ENCODE results near the gene DMBT1. TPM values are rescaled to one million over a fixed set of nuclear protein-coding genes. Genes with fewer than 3 reads are reported as not detected.

DMBT1 gene
- total RNA-seq, 1 donor from 2014 or later = not detected

- H3K36me3 ChIP-seq = no peaks in the 10 kb centered on the region
- TF ChIP-seq CTCF (IDR thresholded peaks at IDR 0.05) = no peak
- TF ChIP-seq POLR2AphosphoS5 (IDR thresholded peaks at IDR 0.05; ENCODE audit: insufficient read depth in 1 of 2, low read depth in 1 of 2) = no peak
- TF ChIP-seq POLR2A (IDR thresholded peaks at IDR 0.05) = no peak
- H3K27ac ChIP-seq = no peak overlapping the region
- H3K9me3 ChIP-seq = no peaks in the 10 kb centered on the region
- DNase-seq (ENCODE audit: extremely low spot score in 2 of 2) = no peak
- no peaks in the 10 kb centered on the region for H3K4me1 ChIP-seq
- H3K4me3 ChIP-seq = no peak overlapping the region
- intact Hi-C loops (cut with DNase I) = no loop called here
- no peaks in the 10 kb centered on the region for H3K27me3 ChIP-seq
Measured at GRCh38 chr10:122550983-122551382, 9.6 kb upstream of the DMBT1 start.

GRCh38 chr10:122551450-122551849, 9.1 kb upstream of the DMBT1 start:
- Histone ChIP-seq H3K4me3 (no peak overlapping the region), H3K36me3 (no peaks in the 10 kb centered on the region), H3K27me3 (no peaks in the 10 kb centered on the region), H3K27ac (no peak overlapping the region), H3K9me3 (no peaks in the 10 kb centered on the region), H3K4me1 (no peaks in the 10 kb centered on the region)
- TF ChIP-seq POLR2A (IDR thresholded peaks at IDR 0.05) (no peak), CTCF (IDR thresholded peaks at IDR 0.05) (no peak), POLR2AphosphoS5 (IDR thresholded peaks at IDR 0.05; ENCODE audit: insufficient read depth in 1 of 2, low read depth in 1 of 2) (no peak)
- no peak for DNase-seq (ENCODE audit: extremely low spot score in 2 of 2)
- intact Hi-C loops (cut with DNase I) = no loop called here

GRCh38 chr10:122553341-122553740, 7.2 kb upstream of the DMBT1 start:
- no peak for TF ChIP-seq POLR2A (IDR thresholded peaks at IDR 0.05)
- no peak for TF ChIP-seq POLR2AphosphoS5 (IDR thresholded peaks at IDR 0.05; ENCODE audit: insufficient read depth in 1 of 2, low read depth in 1 of 2)
- TF ChIP-seq CTCF (IDR thresholded peaks at IDR 0.05) = no peak
- Histone ChIP-seq H3K4me1 (no peaks in the 10 kb centered on the region), H3K36me3 (no peaks in the 10 kb centered on the region), H3K4me3 (no peak overlapping the region), H3K27ac (no peak overlapping the region), H3K27me3 (no peaks in the 10 kb centered on the region), H3K9me3 (no peaks in the 10 kb centered on the region)
- intact Hi-C loops (cut with DNase I) = no loop called here
- no peak for DNase-seq (ENCODE audit: extremely low spot score in 2 of 2)

DNA sequence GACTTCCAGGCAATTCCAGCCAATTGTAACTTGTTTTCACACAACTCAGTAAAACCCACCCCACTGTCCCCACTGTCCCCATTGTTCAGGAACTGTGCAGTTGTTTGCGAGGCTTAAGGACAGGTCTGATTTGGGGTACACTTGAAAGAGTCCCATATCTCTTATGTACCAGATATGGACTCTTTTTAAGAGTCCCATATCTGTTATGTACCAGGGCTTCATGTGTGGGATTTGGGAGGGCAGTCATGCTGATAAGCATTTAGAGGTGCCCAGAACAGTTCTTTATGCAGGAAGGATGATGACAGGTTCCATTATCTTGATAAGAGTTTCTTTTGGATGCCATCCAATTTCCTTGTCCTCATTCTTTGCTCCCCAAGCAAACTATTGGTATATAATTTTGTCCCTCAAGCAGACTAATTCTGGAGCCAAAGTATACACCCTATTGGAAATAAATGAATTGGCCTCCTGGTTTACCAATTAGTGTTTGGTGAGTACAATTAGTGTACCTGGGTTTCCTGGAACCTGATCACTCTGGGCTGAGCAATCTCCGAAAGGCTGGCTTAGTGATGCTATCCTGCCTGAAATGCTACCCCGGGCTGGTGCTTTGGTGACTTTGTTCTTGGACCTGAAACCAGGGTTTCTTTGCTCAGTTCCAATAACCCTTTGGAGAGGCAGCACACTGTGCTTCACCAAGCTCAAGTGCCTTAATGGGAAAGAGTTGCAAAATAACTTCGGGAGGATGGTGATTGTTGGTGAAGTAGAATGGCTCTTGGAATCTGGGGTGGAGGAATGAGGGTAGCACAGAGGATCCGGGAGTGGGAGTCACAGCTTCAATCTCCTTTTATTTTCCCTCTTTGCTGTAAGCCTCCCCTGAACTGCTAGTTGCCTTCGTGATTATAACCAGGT, 6.2 kb upstream of the DMBT1 start:
- Histone ChIP-seq H3K27me3 (no peaks in the 10 kb centered on the region), H3K36me3 (no peaks in the 10 kb centered on the region), H3K4me1 (no peaks in the 10 kb centered on the region), H3K9me3 (no peaks in the 10 kb centered on the region), H3K4me3 (no peak overlapping the region), H3K27ac (no peak overlapping the region)
- TF ChIP-seq CTCF (IDR thresholded peaks at IDR 0.05) (no peak), POLR2A (IDR thresholded peaks at IDR 0.05) (no peak), POLR2AphosphoS5 (IDR thresholded peaks at IDR 0.05; ENCODE audit: insufficient read depth in 1 of 2, low read depth in 1 of 2) (no peak)
- intact Hi-C loops (cut with DNase I) = no loop called here
- no peak for DNase-seq (ENCODE audit: extremely low spot score in 2 of 2)

GRCh38 chr10:122555442-122555841, 5.1 kb upstream of the DMBT1 start:
- no peak overlapping the region for H3K4me3 ChIP-seq
- intact Hi-C loops (cut with DNase I) = no loop called here
- H3K4me1 ChIP-seq = no peaks in the 10 kb centered on the region
- TF ChIP-seq POLR2A (IDR thresholded peaks at IDR 0.05) (no peak), POLR2AphosphoS5 (IDR thresholded peaks at IDR 0.05; ENCODE audit: insufficient read depth in 1 of 2, low read depth in 1 of 2) (no peak), CTCF (IDR thresholded peaks at IDR 0.05) (no peak)
- H3K9me3 ChIP-seq = no peaks in the 10 kb centered on the region
- no peaks in the 10 kb centered on the region for H3K36me3 ChIP-seq
- no peak overlapping the region for H3K27ac ChIP-seq
- no peak for DNase-seq (ENCODE audit: extremely low spot score in 2 of 2)
- H3K27me3 ChIP-seq = no peaks in the 10 kb centered on the region
